T-helper 1 cell (primary cell): ENCODE measurements around the gene CAMK1D.
"Not testable (repeated sequence)": the region's sequence is repeated elsewhere in the genome, so short reads cannot be mapped to it uniquely, and the experiment has no call there.

Experiments used
- DNase-seq, 5 donors: peaks; one replicate each; pipeline ENCODE4 v3.0.0-alpha.2; 2012 to 2020

Gene CAMK1D

GRCh38 chr10:12834721-12835120 lies 485.4 kb downstream of the CAMK1D start:
- no peak for DNase-seq

GRCh38 chr10:12835709-12836108 lies 486.4 kb downstream of the CAMK1D start:
- DNase-seq = no peak

- no peak for DNase-seq
Measured at GRCh38 chr10:12838366-12838765, 489.0 kb downstream of the CAMK1D start.

GRCh38 chr10:12838995-12839927 lies 489.9 kb downstream of the CAMK1D start:
- DNase-seq = no peak

- DNase-seq = no peak
Measured at GRCh38 chr10:12839941-12840611, 490.7 kb downstream of the CAMK1D start.

- no peak for DNase-seq
Measured at GRCh38 chr10:12841426-12841825, 492.1 kb downstream of the CAMK1D start.

- DNase-seq = no peak
Measured at GRCh38 chr10:12841826-12842225, 492.5 kb downstream of the CAMK1D start.

- no peak for DNase-seq
Measured at GRCh38 chr10:12842310-12842709, 493.0 kb downstream of the CAMK1D start.

- no peak for DNase-seq
Measured at GRCh38 chr10:12843296-12843945, 494.1 kb downstream of the CAMK1D start.

- DNase-seq = no peak
Measured at GRCh38 chr10:12844811-12845483, 495.6 kb downstream of the CAMK1D start.

- DNase-seq = no peak
Measured at GRCh38 chr10:12846718-12847117, 497.4 kb downstream of the CAMK1D start.

- peak in 1 of 5 donors; percentile 21 for DNase-seq
Measured at GRCh38 chr10:12847361-12847975, 498.1 kb downstream of the CAMK1D start.

- DNase-seq = no peak
Measured at GRCh38 chr10:12848439-12849173, 499.3 kb downstream of the CAMK1D start.

- DNase-seq = no peak
Measured at GRCh38 chr10:12849319-12850181, 500.2 kb downstream of the CAMK1D start.

GRCh38 chr10:12852687-12853086 lies 503.3 kb downstream of the CAMK1D start:
- no peak for DNase-seq

- no peak for DNase-seq
Measured at GRCh38 chr10:12854988-12855387, 505.6 kb downstream of the CAMK1D start.

- DNase-seq = no peak
Measured at GRCh38 chr10:12862459-12862858, 513.1 kb downstream of the CAMK1D start.

GRCh38 chr10:12865515-12865914 lies 516.2 kb downstream of the CAMK1D start:
- not testable (repeated sequence) for DNase-seq

- no peak for DNase-seq
Measured at GRCh38 chr10:12868229-12868628, 518.9 kb downstream of the CAMK1D start.

- DNase-seq = no peak
Measured at GRCh38 chr10:12869427-12869826, 520.1 kb downstream of the CAMK1D start.

- no peak for DNase-seq
Measured at GRCh38 chr10:12872577-12872976, 523.2 kb downstream of the CAMK1D start.
